SK-N-SH (cell line): Measurements from ENCODE around the gene CLIC1. TPM values are rescaled to one million over a fixed set of nuclear protein-coding genes. Genes with fewer than 3 reads are reported as not detected.

ENCODE experiments used
- CTCF ChIA-PET: fragments of 300-600, 350-600 bp; formaldehyde crosslinking; extraction: SDS; loops from one replicate; lab custom pipeline; 2021; lab: Yijun Ruan, JAX
- POLR2A ChIA-PET: fragments of 350-600 bp; sonication (Branson Sonifier 250); formaldehyde crosslinking; extraction: SDS; loops from one replicate; lab custom pipeline; 2020; ENCODE audit warnings: antibody characterized with exemption, inconsistent platforms; lab: Yijun Ruan, JAX
- DNase-seq: peaks from one replicate; pipeline ENCODE4 v3.0.0; 2012
- H2AFZ ChIP-seq: fragments of 200-600 bp; sonication (generic); 2 replicates; pipeline ENCODE4 v1.8.1; 2016; ENCODE audit warnings: antibody characterized with exemption, mild to moderate bottlenecking, low read depth
- H3F3A ChIP-seq: fragments of 200-600 bp; sonication (generic); replicated peaks from 2 replicates; pipeline ENCODE3; 2016; ENCODE audit warnings: antibody characterized with exemption, mild to moderate bottlenecking; ENCODE audit not compliant: insufficient read depth
- H3K27ac ChIP-seq, 2 experiments: fragments of 200-500 bp in 1 of 2; fragments of 200-600 bp in 1 of 2; sonication (Bioruptor generic) in 1 of 2; sonication (generic), shearing (Covaris generic) in 1 of 2; 2 replicates each; pipeline versions ENCODE4 v1.5.1 to v1.6.1; 2014 to 2016; ENCODE audit warnings: low read depth in 2 of 2, inconsistent platforms in 1 of 2, low read length in 1 of 2, mild to moderate bottlenecking in 1 of 2, mixed read lengths in 1 of 2
- H3K27me3 ChIP-seq: fragments of 200-600 bp; sonication (generic), shearing (Covaris generic); 2 replicates; pipeline ENCODE4 v1.6.1; 2016; ENCODE audit warnings: mixed run types; ENCODE audit not compliant: insufficient read depth
- H3K36me3 ChIP-seq, 2 experiments: fragments of 200-500 bp in 1 of 2; fragments of 200-600 bp in 1 of 2; sonication (Bioruptor generic) in 1 of 2; sonication (generic) in 1 of 2; replicated peaks in 1 of 2; 2 replicates each; pipeline versions ENCODE3 to v1.5.1; 2014 to 2016; ENCODE audit warnings: low read length in 1 of 2, mild to moderate bottlenecking in 1 of 2; ENCODE audit not compliant: insufficient read depth in 2 of 2, control insufficient read depth in 1 of 2
- H3K4me1 ChIP-seq, 2 experiments: fragments of 200-500 bp in 1 of 2; fragments of 200-600 bp in 1 of 2; sonication (Bioruptor generic) in 1 of 2; sonication (generic), shearing (Covaris generic) in 1 of 2; 2 replicates each; pipeline versions ENCODE4 v1.5.1 to v1.6.1; 2014 to 2016; ENCODE audit warnings: low read depth in 1 of 2, low read length in 1 of 2, mixed run types in 1 of 2; ENCODE audit not compliant: insufficient read depth in 2 of 2, control insufficient read depth in 1 of 2
- H3K4me2 ChIP-seq: fragments of 200-600 bp; sonication (generic), shearing (Covaris generic); 2 replicates; pipeline ENCODE4 v1.6.1; 2017; ENCODE audit warnings: mixed run types
- H3K4me3 ChIP-seq, 2 experiments: fragments of 200-500 bp in 1 of 2; fragments of 200-600 bp in 1 of 2; sonication (Bioruptor generic) in 1 of 2; sonication (generic), shearing (Covaris generic) in 1 of 2; 2 replicates each; pipeline versions ENCODE4 v1.5.1 to v1.8.1; 2014 to 2016; ENCODE audit warnings: low read depth in 2 of 2, inconsistent platforms in 1 of 2, low read length in 1 of 2, mild to moderate bottlenecking in 1 of 2, mixed read lengths in 1 of 2, moderate library complexity in 1 of 2
- H3K79me2 ChIP-seq: fragments of 200-600 bp; sonication (generic); 2 replicates; pipeline ENCODE4 v1.8.1; 2017; ENCODE audit warnings: mild to moderate bottlenecking; ENCODE audit not compliant: insufficient read depth
- H3K9ac ChIP-seq: fragments of 200-600 bp; sonication (generic); 2 replicates; pipeline ENCODE4 v1.6.1; 2017; ENCODE audit warnings: mixed run types
- H3K9me2 ChIP-seq: fragments of 200-600 bp; sonication (generic); 2 replicates; pipeline ENCODE4 v1.6.1; 2017; ENCODE audit warnings: mixed run types
- H3K9me3 ChIP-seq: fragments of 200-600 bp; sonication (generic); 2 replicates; pipeline ENCODE4 v1.6.1; 2017; ENCODE audit warnings: mixed run types, mild to moderate bottlenecking, moderate library complexity
- H4K20me1 ChIP-seq: fragments of 200-600 bp; sonication (generic); 2 replicates; pipeline ENCODE4 v1.6.1; 2017; ENCODE audit warnings: mild to moderate bottlenecking, mixed run types; ENCODE audit not compliant: insufficient read depth
- ELF1 ChIP-seq: IDR thresholded peaks from 2 replicates; pipeline ENCODE4 v1.4.0; 2012
- EP300 ChIP-seq, 2 experiments: IDR thresholded peaks; 2 replicates each; pipeline versions ENCODE4 v1.4.0 to v1.6.1; 2012; ENCODE audit warnings: borderline replicate concordance in 1 of 2, low read depth in 1 of 2, low read length in 1 of 2
- EZH2phosphoT487 ChIP-seq: fragments of 200-600 bp; sonication (generic); IDR thresholded peaks from 2 replicates; pipeline ENCODE4 v1.6.1; 2017; ENCODE audit warnings: low read depth, mixed run types, mild to moderate bottlenecking, antibody characterized with exemption, moderate library complexity, borderline replicate concordance
- FOXJ3 ChIP-seq: sonication (generic); formaldehyde crosslinking; IDR thresholded peaks from 2 replicates; pipeline ENCODE4 v1.5.1; 2020; ENCODE audit warnings: mild to moderate bottlenecking, missing genetic modification reagents
- GABPA ChIP-seq: IDR thresholded peaks from 2 replicates; pipeline ENCODE4 v1.4.0; 2012; ENCODE audit warnings: low read depth, mild to moderate bottlenecking
- JUND ChIP-seq: IDR thresholded peaks from 2 replicates; pipeline ENCODE4 v1.4.0; 2012
- NRF1 ChIP-seq: IDR thresholded peaks from 2 replicates; pipeline ENCODE4 v1.6.1; 2012; ENCODE audit warnings: low read depth, mild to moderate bottlenecking, low read length
- POLR2AphosphoS5 ChIP-seq: IDR thresholded peaks from 2 replicates; pipeline ENCODE4 v1.6.1; 2012; ENCODE audit warnings: low read depth, low read length
- RFX5 ChIP-seq: IDR thresholded peaks from 2 replicates; pipeline ENCODE4 v1.6.1; 2012; ENCODE audit warnings: mild to moderate bottlenecking, improper control_type of control experiment, low read length
- SMC3 ChIP-seq: IDR thresholded peaks from 2 replicates; pipeline ENCODE4 v1.6.1; 2012; ENCODE audit warnings: low read depth, low read length, improper control_type of control experiment
- YY1 ChIP-seq: IDR thresholded peaks from 2 replicates; pipeline ENCODE4 v1.4.0; 2012; ENCODE audit warnings: low read depth, mild to moderate bottlenecking
- WGBS: methylation state at CpG from one replicate; pipeline ENCODE4 v1.1.6; 2017; ENCODE audit warnings: low lambda C conversion rate; 5-methylcytosine and 5-hydroxymethylcytosine counted together
- polyA plus RNA-seq, 3 experiments: library from polyadenylated mRNA; depleted of rRNA; stranded (reverse); fragments of >200 nt; gene quantifications; 2 replicates each; pipeline ENCODE4 v1.2.3, GENCODE V29; 2012
- TF ChIP-seq, protein P1 (sequence below): IDR thresholded peaks from 2 replicates; pipeline ENCODE4 v1.6.1; 2012; ENCODE audit warnings: mild to moderate bottlenecking, low read depth, low read length, moderate library complexity
- TF ChIP-seq, protein P2 (sequence below): fragments of 150-350 bp; IDR thresholded peaks from 2 replicates; pipeline ENCODE4 v1.6.1; 2016; ENCODE audit warnings: mild to moderate bottlenecking, low read depth, low read length
- TF ChIP-seq, protein P3 (sequence below): fragments of 200-600 bp; sonication (generic); IDR thresholded peaks from 2 replicates; pipeline ENCODE4 v1.6.1; 2017; ENCODE audit warnings: antibody characterized with exemption, mild to moderate bottlenecking, moderate library complexity
- TF ChIP-seq, protein P4 (sequence below): fragments of 150-350 bp; IDR thresholded peaks from 2 replicates; pipeline ENCODE4 v1.6.1; 2017; ENCODE audit warnings: antibody characterized with exemption, low read length, low read depth, borderline replicate concordance

CLIC1 gene
- polyA plus RNA-seq, 1 of the 3 experiments (the other 2 are of a cell fraction) = 520 TPM

DNA sequence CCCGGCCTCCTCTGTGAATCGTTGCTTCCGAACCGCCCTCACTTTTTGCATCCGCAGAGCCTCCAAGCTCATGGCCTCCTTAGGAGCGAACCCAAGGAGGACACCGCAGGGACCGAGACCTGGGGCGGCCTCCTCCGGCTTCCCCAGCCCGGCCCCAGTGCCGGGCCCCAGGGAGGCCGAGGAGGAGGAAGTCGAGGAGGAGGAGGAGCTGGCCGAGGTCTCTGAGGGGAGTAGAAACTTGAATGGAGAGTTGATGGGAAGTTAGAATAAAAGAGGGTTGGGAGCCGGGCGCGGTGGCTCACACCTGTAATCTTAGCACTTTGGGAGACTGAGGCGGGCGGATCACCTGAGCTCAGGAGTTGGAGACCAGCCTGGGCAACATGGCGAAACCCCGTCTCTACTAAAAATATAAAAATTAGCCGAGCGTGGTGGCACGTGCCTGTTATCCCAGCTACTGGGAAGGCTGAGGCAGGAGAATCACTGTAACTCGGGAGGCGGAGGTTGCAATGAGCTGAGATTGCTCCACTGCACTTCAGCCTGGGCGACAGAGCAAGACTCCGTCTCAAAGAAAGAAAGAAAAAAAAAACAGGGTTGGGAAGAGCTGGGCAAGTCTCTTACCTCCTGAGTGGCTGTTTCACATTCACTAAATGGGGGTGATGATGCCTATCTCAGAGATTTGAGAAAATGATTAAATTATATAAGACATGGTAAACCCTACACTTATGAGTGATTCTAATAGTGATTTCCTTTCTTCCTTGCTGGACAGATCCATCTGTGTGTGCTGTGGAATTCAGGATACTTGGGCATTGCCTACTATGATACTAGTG is 4.3 kb upstream of the CLIC1 start:
- Histone ChIP-seq H3K36me3 (peaks cover 6 to 7% of the 10 kb centered on the region in 2 experiments), H3K4me2 (peak overlapping the region; percentile 97), H4K20me1 (no peaks in the 10 kb centered on the region), H2AFZ (peak overlapping the region; percentile 79), H3K9me2 (no peaks in the 10 kb centered on the region), H3K79me2 (peaks cover 30% of the 10 kb centered on the region), H3F3A (peaks cover 17% of the 10 kb centered on the region), H3K4me3 (peak overlapping the region; percentile 77 to 83), H3K9ac (peak overlapping the region; percentile 92), H3K27me3 (no peaks in the 10 kb centered on the region), H3K9me3 (no peaks in the 10 kb centered on the region), H3K4me1 (peaks cover 11 to 24% of the 10 kb centered on the region in 2 experiments; a peak in 3 of 4 replicates), H3K27ac (peak overlapping the region; percentile 44 to 65)
- no peak for DNase-seq
- ChIA-PET POLR2A (interaction anchor here (0.8 to 1.3 kb wide), 4 partner anchors 8 to 157 kb away, joined by 3 to 4 read pairs (median 4); partner anchors contain the start of gene EHMT2), CTCF (interaction anchor here (0.5 to 5.5 kb wide), 8 partner anchors 11 to 1609 kb away, joined by 3 to 39 read pairs (median 6); partner anchors contain the start of genes C6orf47 and DDAH2)
- 19% methylated on average over 29 of the region's 29 CpGs for whole genome bisulfite sequencing
- TF ChIP-seq EZH2phosphoT487 (no peak), JUND (no peak), RFX5 (no peak)
- TF ChIP-seq, protein P1, sequence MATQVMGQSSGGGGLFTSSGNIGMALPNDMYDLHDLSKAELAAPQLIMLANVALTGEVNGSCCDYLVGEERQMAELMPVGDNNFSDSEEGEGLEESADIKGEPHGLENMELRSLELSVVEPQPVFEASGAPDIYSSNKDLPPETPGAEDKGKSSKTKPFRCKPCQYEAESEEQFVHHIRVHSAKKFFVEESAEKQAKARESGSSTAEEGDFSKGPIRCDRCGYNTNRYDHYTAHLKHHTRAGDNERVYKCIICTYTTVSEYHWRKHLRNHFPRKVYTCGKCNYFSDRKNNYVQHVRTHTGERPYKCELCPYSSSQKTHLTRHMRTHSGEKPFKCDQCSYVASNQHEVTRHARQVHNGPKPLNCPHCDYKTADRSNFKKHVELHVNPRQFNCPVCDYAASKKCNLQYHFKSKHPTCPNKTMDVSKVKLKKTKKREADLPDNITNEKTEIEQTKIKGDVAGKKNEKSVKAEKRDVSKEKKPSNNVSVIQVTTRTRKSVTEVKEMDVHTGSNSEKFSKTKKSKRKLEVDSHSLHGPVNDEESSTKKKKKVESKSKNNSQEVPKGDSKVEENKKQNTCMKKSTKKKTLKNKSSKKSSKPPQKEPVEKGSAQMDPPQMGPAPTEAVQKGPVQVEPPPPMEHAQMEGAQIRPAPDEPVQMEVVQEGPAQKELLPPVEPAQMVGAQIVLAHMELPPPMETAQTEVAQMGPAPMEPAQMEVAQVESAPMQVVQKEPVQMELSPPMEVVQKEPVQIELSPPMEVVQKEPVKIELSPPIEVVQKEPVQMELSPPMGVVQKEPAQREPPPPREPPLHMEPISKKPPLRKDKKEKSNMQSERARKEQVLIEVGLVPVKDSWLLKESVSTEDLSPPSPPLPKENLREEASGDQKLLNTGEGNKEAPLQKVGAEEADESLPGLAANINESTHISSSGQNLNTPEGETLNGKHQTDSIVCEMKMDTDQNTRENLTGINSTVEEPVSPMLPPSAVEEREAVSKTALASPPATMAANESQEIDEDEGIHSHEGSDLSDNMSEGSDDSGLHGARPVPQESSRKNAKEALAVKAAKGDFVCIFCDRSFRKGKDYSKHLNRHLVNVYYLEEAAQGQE = 0 out of 2 replicates have a peak, but pooled peaks have one; percentile 47
- TF ChIP-seq, all 33 proteins: peak for 1

DNA sequence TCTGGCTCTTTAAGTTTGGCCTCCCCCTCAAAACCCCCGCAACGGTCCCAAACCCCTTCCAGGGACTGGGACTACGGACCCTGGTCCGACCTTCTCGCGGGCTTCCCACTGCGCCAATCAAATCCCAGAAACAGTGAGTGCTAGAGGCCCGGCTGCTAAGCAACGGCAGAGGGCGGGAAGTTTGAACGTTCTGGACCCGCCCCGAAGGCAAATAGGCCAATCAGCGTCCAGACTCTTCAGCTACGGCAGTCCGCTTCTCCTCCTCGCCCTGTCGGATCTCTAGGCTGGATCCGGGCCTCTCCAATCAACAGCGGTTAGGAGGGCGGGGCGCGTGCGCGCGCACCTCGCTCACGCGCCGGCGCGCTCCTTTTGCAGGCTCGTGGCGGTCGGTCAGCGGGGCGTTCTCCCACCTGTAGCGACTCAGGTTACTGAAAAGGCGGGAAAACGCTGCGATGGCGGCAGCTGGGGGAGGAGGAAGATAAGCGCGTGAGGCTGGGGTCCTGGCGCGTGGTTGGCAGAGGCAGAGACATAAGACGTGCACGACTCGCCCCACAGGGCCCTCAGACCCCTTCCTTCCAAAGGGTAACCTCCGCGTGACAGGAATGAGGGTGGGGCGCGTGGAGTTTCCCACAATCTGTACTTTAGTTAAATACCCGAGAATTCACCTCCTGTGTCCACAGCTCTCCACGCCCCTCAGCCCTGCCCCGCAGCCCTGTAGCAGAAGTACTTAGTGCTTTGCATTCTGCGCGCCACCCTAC is 3.5 kb upstream of the CLIC1 start, which contains the start of gene MSH5:
Gene MSH5, plus strand, starts transcription at position 367 of the 758 bp plus-strand sequence. CDS start 462 bp downstream, outside the sequence.
- Histone ChIP-seq H3K27ac (peak within 1 kb of the TSS; percentile 75 to 88), H3K36me3 (peaks cover 6 to 7% of the 10 kb centered on the region in 2 experiments), H3K79me2 (peaks cover 38% of the 10 kb centered on the region), H3K9me2 (no peaks in the 10 kb centered on the region), H4K20me1 (no peaks in the 10 kb centered on the region), H3K27me3 (no peaks in the 10 kb centered on the region), H3K4me3 (peak within 1 kb of the TSS; percentile 77 to 83), H3K9me3 (no peaks in the 10 kb centered on the region), H3K4me2 (peak within 1 kb of the TSS; percentile 99), H3F3A (peaks cover 17% of the 10 kb centered on the region), H3K4me1 (peaks cover 15 to 24% of the 10 kb centered on the region in 2 experiments; a peak in 3 of 4 replicates), H2AFZ (peak within 1 kb of the TSS; percentile 79), H3K9ac (peak within 1 kb of the TSS; percentile 92)
- 2% methylated on average over 32 of the region's 58 CpGs for WGBS
- ChIA-PET CTCF (interaction anchor here (0.5 to 5.5 kb wide), 11 partner anchors 10 to 220 kb away, joined by 3 to 39 read pairs (median 6); partner anchors contain the start of genes C6orf47, DDAH2, LSM2 and LY6G5C), POLR2A (interaction anchor here (0.5 to 1.5 kb wide), 6 partner anchors 27 to 158 kb away, joined by 3 to 6 read pairs (median 4); partner anchors contain the start of genes BAG6 and EHMT2)
- peak; percentile 95 for DNase-seq
- no peak for TF ChIP-seq EP300 (IDR thresholded peaks at IDR 0.05; ENCODE audit: borderline replicate concordance in 1 of 2, low read depth in 1 of 2, low read length in 1 of 2)
- no peak for TF ChIP-seq FOXJ3 (CRISPR knock-in tag)
- TF ChIP-seq ELF1 = peak; percentile 28; the same call in 1 of the 2 replicates
- TF ChIP-seq NRF1 = peak; percentile 78
- no peak for TF ChIP-seq YY1
- TF ChIP-seq, protein P2, sequence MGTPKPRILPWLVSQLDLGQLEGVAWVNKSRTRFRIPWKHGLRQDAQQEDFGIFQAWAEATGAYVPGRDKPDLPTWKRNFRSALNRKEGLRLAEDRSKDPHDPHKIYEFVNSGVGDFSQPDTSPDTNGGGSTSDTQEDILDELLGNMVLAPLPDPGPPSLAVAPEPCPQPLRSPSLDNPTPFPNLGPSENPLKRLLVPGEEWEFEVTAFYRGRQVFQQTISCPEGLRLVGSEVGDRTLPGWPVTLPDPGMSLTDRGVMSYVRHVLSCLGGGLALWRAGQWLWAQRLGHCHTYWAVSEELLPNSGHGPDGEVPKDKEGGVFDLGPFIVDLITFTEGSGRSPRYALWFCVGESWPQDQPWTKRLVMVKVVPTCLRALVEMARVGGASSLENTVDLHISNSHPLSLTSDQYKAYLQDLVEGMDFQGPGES = peak; percentile 63
- TF ChIP-seq, protein P3, sequence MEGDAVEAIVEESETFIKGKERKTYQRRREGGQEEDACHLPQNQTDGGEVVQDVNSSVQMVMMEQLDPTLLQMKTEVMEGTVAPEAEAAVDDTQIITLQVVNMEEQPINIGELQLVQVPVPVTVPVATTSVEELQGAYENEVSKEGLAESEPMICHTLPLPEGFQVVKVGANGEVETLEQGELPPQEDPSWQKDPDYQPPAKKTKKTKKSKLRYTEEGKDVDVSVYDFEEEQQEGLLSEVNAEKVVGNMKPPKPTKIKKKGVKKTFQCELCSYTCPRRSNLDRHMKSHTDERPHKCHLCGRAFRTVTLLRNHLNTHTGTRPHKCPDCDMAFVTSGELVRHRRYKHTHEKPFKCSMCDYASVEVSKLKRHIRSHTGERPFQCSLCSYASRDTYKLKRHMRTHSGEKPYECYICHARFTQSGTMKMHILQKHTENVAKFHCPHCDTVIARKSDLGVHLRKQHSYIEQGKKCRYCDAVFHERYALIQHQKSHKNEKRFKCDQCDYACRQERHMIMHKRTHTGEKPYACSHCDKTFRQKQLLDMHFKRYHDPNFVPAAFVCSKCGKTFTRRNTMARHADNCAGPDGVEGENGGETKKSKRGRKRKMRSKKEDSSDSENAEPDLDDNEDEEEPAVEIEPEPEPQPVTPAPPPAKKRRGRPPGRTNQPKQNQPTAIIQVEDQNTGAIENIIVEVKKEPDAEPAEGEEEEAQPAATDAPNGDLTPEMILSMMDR = no peak
- TF ChIP-seq, protein P4, sequence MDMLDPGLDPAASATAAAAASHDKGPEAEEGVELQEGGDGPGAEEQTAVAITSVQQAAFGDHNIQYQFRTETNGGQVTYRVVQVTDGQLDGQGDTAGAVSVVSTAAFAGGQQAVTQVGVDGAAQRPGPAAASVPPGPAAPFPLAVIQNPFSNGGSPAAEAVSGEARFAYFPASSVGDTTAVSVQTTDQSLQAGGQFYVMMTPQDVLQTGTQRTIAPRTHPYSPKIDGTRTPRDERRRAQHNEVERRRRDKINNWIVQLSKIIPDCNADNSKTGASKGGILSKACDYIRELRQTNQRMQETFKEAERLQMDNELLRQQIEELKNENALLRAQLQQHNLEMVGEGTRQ = no peak
- no peak for TF ChIP-seq SMC3
- no peak for TF ChIP-seq JUND
- no peak for TF ChIP-seq EZH2phosphoT487
- TF ChIP-seq POLR2AphosphoS5 = peak; percentile 73
- no peak; the same call in 1 of the 2 replicates for TF ChIP-seq GABPA
